Spinal cord (tissue), 10 donors: ENCODE measurements around the gene CPSF7. TPM values are rescaled to one million over a fixed set of nuclear protein-coding genes. Genes with fewer than 3 reads are reported as not detected.

Experiments
- DNase-seq, 6 donors: peaks; one replicate each; pipeline versions ENCODE4 v3.0.0 to v3.0.0-alpha.2; 2013 to 2015; ENCODE audit warnings: low spot score in 6 of 6, low read depth in 4 of 6
- H3K27ac ChIP-seq: one replicate; pipeline ENCODE4 v1.5.1; 2013; ENCODE audit warnings: low read depth, low read length, control low read depth
- H3K27me3 ChIP-seq: one replicate; pipeline ENCODE4 v1.6.1; 2013; ENCODE audit warnings: low read length; ENCODE audit not compliant: control insufficient read depth, insufficient read depth
- H3K36me3 ChIP-seq: one replicate; pipeline ENCODE4 v1.6.1; 2013; ENCODE audit warnings: low read length; ENCODE audit not compliant: control insufficient read depth, insufficient read depth
- H3K4me1 ChIP-seq: one replicate; pipeline ENCODE4 v1.6.1; 2013; ENCODE audit warnings: low read length; ENCODE audit not compliant: control insufficient read depth, insufficient read depth
- H3K4me3 ChIP-seq: one replicate; pipeline ENCODE4 v1.5.1; 2013; ENCODE audit warnings: low read depth, low read length, control low read depth
- H3K9me3 ChIP-seq: one replicate; pipeline ENCODE4 v1.6.1; 2013; ENCODE audit warnings: low read length; ENCODE audit not compliant: control insufficient read depth, insufficient read depth
- WGBS: methylation state at CpG from one replicate; pipeline ENCODE4 v1.1.5; 2013; ENCODE audit warnings: missing lambda C conversion rate; ENCODE audit not compliant: insufficient coverage; 5-methylcytosine and 5-hydroxymethylcytosine counted together
- long read RNA-seq, 4 donors: transcript quantifications; one replicate each; lab custom pipeline, GENCODE V29; 2026
- polyA plus RNA-seq, 2 donors: library from polyadenylated mRNA; unstranded; fragments of 120-200 nt; gene quantifications; one replicate each; pipeline ENCODE4 v1.2.1, GENCODE V29; 2013; ENCODE audit not compliant: insufficient read length in 2 of 2
- total RNA-seq, 2 donors: library from RNA; depleted of rRNA in 1 of 2; stranded (reverse); fragments of 120-200 nt in 1 of 2; fragments of >200 nt in 1 of 2; gene quantifications; one replicate each; pipeline versions ENCODE4 v1.2.3 to v1.2.4, GENCODE V29; 2013 to 2014
- donor health status: healthy.

The CPSF7 gene
- total RNA-seq (10 to 100 TPM; 30.4 to 46.2 TPM), polyA plus RNA-seq (100 to 1,000 TPM in 1 of 2 donors, 10 to 100 TPM in 1; 95.5 to 104 TPM)
- long read RNA-seq, donor 1, transcript CPSF7-202 (10 exons, 3,650 nt): minor isoform, 5 of 12 reads
- long read RNA-seq, donor 1, transcript CPSF7-205 (10 exons, 3,524 nt): major isoform, 6 of 12 reads
- long read RNA-seq, donor 1, partial matches to known transcripts: 0 of 12 reads
- long read RNA-seq, donor 1, other reads (novel, unspliced or antisense): 0 of 12 reads
- long read RNA-seq, donor 2, partial matches to known transcripts: 0 of 2 reads
- long read RNA-seq, donor 2, other reads (novel, unspliced or antisense): 0 of 2 reads
- long read RNA-seq, donor 3, partial matches to known transcripts: 15 of 23 reads
- long read RNA-seq, donor 3, other reads (novel, unspliced or antisense): 0 of 23 reads
- long read RNA-seq, donor 4, transcript CPSF7-205 (10 exons, 3,524 nt): major isoform, 5 of 89 reads
- long read RNA-seq, donor 4, partial matches to known transcripts: 14 of 89 reads
- long read RNA-seq, donor 4, other reads (novel, unspliced or antisense): 68 of 89 reads

GRCh38 chr11:61429691-61430582 lies at the start of gene CPSF7, which contains the start of gene SDHAF2:
Gene CPSF7, minus strand, starts transcription at chr11:61429975. Its CDS starts 740 bp downstream, at chr11:61429235.
Gene SDHAF2, plus strand, starts transcription at chr11:61430124. Its CDS starts 23 bp downstream, at chr11:61430147.
- WGBS: under 1% methylated on average over 77 of the region's 82 CpGs
- DNase-seq: peak; percentile 77 to 98 (median 92)
- H3K4me1 ChIP-seq: peaks cover 14% of the 10 kb centered on the region

GRCh38 chr11:61477727-61478148 lies 48.0 kb upstream of the CPSF7 start:
- peaks cover 3% of the 10 kb centered on the region for H3K36me3 ChIP-seq
- peaks cover 69% of the 10 kb centered on the region for H3K4me1 ChIP-seq
- H3K27me3 ChIP-seq: no peaks in the 10 kb centered on the region
- H3K9me3 ChIP-seq: no peaks in the 10 kb centered on the region
- 4% methylated on average over 18 of the region's 18 CpGs for WGBS
- H3K27ac ChIP-seq: no peak overlapping the region
- DNase-seq: peak in 2 of 6 donors; percentile 73 to 80
- no peak overlapping the region for H3K4me3 ChIP-seq

More at GRCh38 chr11:61429691-61430582, at the start of gene CPSF7, which contains the start of gene SDHAF2:
- H3K36me3 ChIP-seq: peaks cover 16% of the 10 kb centered on the region
- H3K27me3 ChIP-seq: no peaks in the 10 kb centered on the region
- H3K9me3 ChIP-seq: no peaks in the 10 kb centered on the region
- peak within 1 kb of the TSS; percentile 99 for H3K27ac ChIP-seq
- peak within 1 kb of the TSS; percentile 98 for H3K4me3 ChIP-seq

- no peak overlapping the region for H3K27ac ChIP-seq
Measured at GRCh38 chr11:61477126-61477525, 47.4 kb upstream of the CPSF7 start.

GRCh38 chr11:61476371-61476770 lies 46.6 kb upstream of the CPSF7 start:
- no peak overlapping the region for H3K4me3 ChIP-seq
- peaks cover 5% of the 10 kb centered on the region for H3K36me3 ChIP-seq
- peak in 1 of 6 donors; percentile 58 for DNase-seq
- no peaks in the 10 kb centered on the region for H3K9me3 ChIP-seq
- WGBS: 91% methylated on average over 3 of the region's 3 CpGs
- H3K27ac ChIP-seq: no peak overlapping the region
- H3K4me1 ChIP-seq: peaks cover 66% of the 10 kb centered on the region
- no peaks in the 10 kb centered on the region for H3K27me3 ChIP-seq

More at GRCh38 chr11:61477126-61477525, 47.4 kb upstream of the CPSF7 start:
- Histone ChIP-seq H3K4me3 (no peak overlapping the region), H3K36me3 (peaks cover 3% of the 10 kb centered on the region), H3K9me3 (no peaks in the 10 kb centered on the region), H3K27me3 (no peaks in the 10 kb centered on the region), H3K4me1 (peaks cover 66% of the 10 kb centered on the region)
- 77% methylated on average over 8 of the region's 8 CpGs for WGBS
- no peak for DNase-seq

GRCh38 chr11:61475433-61475832 lies 45.7 kb upstream of the CPSF7 start:
- no peak overlapping the region for H3K4me3 ChIP-seq
- H3K27ac ChIP-seq: no peak overlapping the region
- peaks cover 65% of the 10 kb centered on the region for H3K4me1 ChIP-seq
- WGBS: no CpG with 5 or more reads among the region's 1 CpG
- no peak for DNase-seq
- H3K36me3 ChIP-seq: peaks cover 8% of the 10 kb centered on the region
- no peaks in the 10 kb centered on the region for H3K27me3 ChIP-seq
- no peaks in the 10 kb centered on the region for H3K9me3 ChIP-seq

- Histone ChIP-seq H3K36me3 (peaks cover 8% of the 10 kb centered on the region), H3K9me3 (no peaks in the 10 kb centered on the region), H3K27ac (no peak overlapping the region), H3K27me3 (no peaks in the 10 kb centered on the region), H3K4me3 (no peak overlapping the region), H3K4me1 (peaks cover 58% of the 10 kb centered on the region)
- DNase-seq: peak in 1 of 6 donors; percentile 64
- WGBS: 74% methylated on average over 4 of the region's 6 CpGs
Measured at GRCh38 chr11:61474013-61474643, 44.4 kb upstream of the CPSF7 start.

GRCh38 chr11:61473370-61474012 lies 43.7 kb upstream of the CPSF7 start:
- Histone ChIP-seq H3K4me1 (peaks cover 52% of the 10 kb centered on the region), H3K4me3 (no peak overlapping the region), H3K36me3 (peaks cover 8% of the 10 kb centered on the region), H3K9me3 (no peaks in the 10 kb centered on the region), H3K27me3 (no peaks in the 10 kb centered on the region), H3K27ac (peak overlapping the region; percentile 48)
- no peak for DNase-seq
- 75% methylated on average over 1 of the region's 3 CpGs for WGBS

- peaks cover 8% of the 10 kb centered on the region for H3K36me3 ChIP-seq
- WGBS: 36% methylated on average over 3 of the region's 5 CpGs
- H3K4me3 ChIP-seq: no peak overlapping the region
- H3K27me3 ChIP-seq: no peaks in the 10 kb centered on the region
- peak in 5 of 6 donors; percentile 36 to 94 (median 82) for DNase-seq
- H3K4me1 ChIP-seq: peaks cover 50% of the 10 kb centered on the region
- H3K9me3 ChIP-seq: no peaks in the 10 kb centered on the region
- H3K27ac ChIP-seq: peak overlapping the region; percentile 88
Measured at GRCh38 chr11:61472868-61473267, 43.1 kb upstream of the CPSF7 start.
